SK-N-SH (cell line): ENCODE results near the gene MYCL.

Source experiments
- CHD2 ChIP-seq: fragments of 150-350 bp; IDR thresholded peaks from 2 replicates; pipeline ENCODE4 v1.6.1; 2018; ENCODE audit warnings: low read length; ENCODE audit not compliant: partially characterized antibody
- CTCF ChIP-seq: fragments of 200-600 bp; sonication (generic); IDR thresholded peaks from 2 replicates; pipeline ENCODE4 v1.6.1; 2017; ENCODE audit warnings: antibody characterized with exemption, mild to moderate bottlenecking, moderate library complexity
- ELF1 ChIP-seq: IDR thresholded peaks from 2 replicates; pipeline ENCODE4 v1.4.0; 2012
- EP300 ChIP-seq, 2 experiments: IDR thresholded peaks; 2 replicates each; pipeline versions ENCODE4 v1.4.0 to v1.6.1; 2012; ENCODE audit warnings: borderline replicate concordance in 1 of 2, low read depth in 1 of 2, low read length in 1 of 2
- POLR2AphosphoS5 ChIP-seq: IDR thresholded peaks from 2 replicates; pipeline ENCODE4 v1.6.1; 2012; ENCODE audit warnings: low read depth, low read length
- TAF1 ChIP-seq: IDR thresholded peaks from 2 replicates; pipeline ENCODE4 v1.6.1; 2012; ENCODE audit warnings: low read depth, mild to moderate bottlenecking, low read length, moderate library complexity, borderline replicate concordance
- USF1 ChIP-seq: IDR thresholded peaks from 2 replicates; pipeline ENCODE4 v1.4.0; 2012; ENCODE audit warnings: low read depth, borderline replicate concordance
- USF2 ChIP-seq: fragments of 150-350 bp; IDR thresholded peaks from 2 replicates; pipeline ENCODE4 v1.6.1; 2017; ENCODE audit warnings: antibody characterized with exemption, low read length, low read depth, borderline replicate concordance

DNA sequence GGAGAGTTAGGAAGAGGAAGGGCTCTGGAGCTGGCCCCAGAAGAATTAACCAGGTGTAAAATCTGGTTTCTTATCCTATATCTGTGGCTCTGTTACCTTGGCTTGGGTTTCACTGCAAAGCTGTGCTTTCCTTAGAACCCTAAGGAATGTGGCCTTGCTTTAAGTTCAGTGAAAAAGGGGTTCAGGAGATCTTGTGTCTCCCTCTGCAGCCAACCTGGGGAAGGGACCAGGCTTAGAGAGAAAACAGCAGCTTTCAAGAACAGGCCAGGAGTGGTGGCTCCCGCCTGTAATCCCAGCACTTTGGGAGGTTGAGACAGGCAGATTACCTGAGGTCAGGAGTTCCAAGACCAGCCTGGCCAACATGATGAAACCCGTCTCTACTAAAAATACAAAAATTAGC lies 16.1 kb upstream of the MYCL start:
- no peak for TF ChIP-seq USF2
- TF ChIP-seq USF1, result no peak
- TF ChIP-seq CTCF, result no peak; the same call in 1 of the 2 replicates
- no peak for TF ChIP-seq POLR2AphosphoS5
- TF ChIP-seq ELF1, result no peak
- no peak for TF ChIP-seq EP300 (IDR thresholded peaks at IDR 0.05; ENCODE audit: borderline replicate concordance in 1 of 2, low read depth in 1 of 2, low read length in 1 of 2)
- TF ChIP-seq TAF1, result no peak
- no peak for TF ChIP-seq CHD2
